ENCODE results near the gene H6PD.
A peak's percentile ranks its signal among the peaks of the same experiment; 100 is the strongest.

The H6PD gene

GRCh38 chr1:9193233-9193625 is 41.3 kb upstream of the H6PD start:
- no peak overlapping the region for H3K4me3 ChIP-seq (ENCODE audit: low read depth, low read length)
- TF ChIP-seq CTCF (IDR thresholded peaks at IDR 0.05; ENCODE audit: borderline replicate concordance, insufficient read depth, low read depth, low read length), result no peak

- H3K4me3 ChIP-seq (ENCODE audit: low read depth, low read length), result no peak overlapping the region
- TF ChIP-seq CTCF (IDR thresholded peaks at IDR 0.05; ENCODE audit: borderline replicate concordance, insufficient read depth, low read depth, low read length), result no peak
Observed at GRCh38 chr1:9194024-9194423, 40.5 kb upstream of the H6PD start.

GRCh38 chr1:9195651-9196050 is 38.9 kb upstream of the H6PD start:
- H3K4me3 ChIP-seq (ENCODE audit: low read depth, low read length), result no peak overlapping the region
- TF ChIP-seq CTCF (IDR thresholded peaks at IDR 0.05; ENCODE audit: borderline replicate concordance, insufficient read depth, low read depth, low read length), result no peak

- no peak overlapping the region for H3K4me3 ChIP-seq (ENCODE audit: low read depth, low read length)
Observed at GRCh38 chr1:9196129-9197040, 38.2 kb upstream of the H6PD start.

GRCh38 chr1:9197186-9198099 is 37.1 kb upstream of the H6PD start:
- no peak for TF ChIP-seq CTCF (IDR thresholded peaks at IDR 0.05; ENCODE audit: borderline replicate concordance, insufficient read depth, low read depth, low read length)
- no peak overlapping the region for H3K4me3 ChIP-seq (ENCODE audit: low read depth, low read length)

More at GRCh38 chr1:9196129-9197040, 38.2 kb upstream of the H6PD start:
- peak; percentile 75 for TF ChIP-seq CTCF (IDR thresholded peaks at IDR 0.05; ENCODE audit: borderline replicate concordance, insufficient read depth, low read depth, low read length)

- no peak overlapping the region for H3K4me3 ChIP-seq (ENCODE audit: low read depth, low read length)
- 0 out of 2 replicates have a peak, but pooled peaks have one; percentile 20 for TF ChIP-seq CTCF (IDR thresholded peaks at IDR 0.05; ENCODE audit: borderline replicate concordance, insufficient read depth, low read depth, low read length)
Observed at GRCh38 chr1:9198538-9199361, 35.8 kb upstream of the H6PD start.
